ENCODE results near the gene CST7. TPM values are rescaled to one million over a fixed set of nuclear protein-coding genes. Genes with fewer than 3 reads are reported as not detected.

The CST7 gene
- total and polyA plus RNA-seq, 2 donors (not counting 3 experiments of a cell fraction or from before 2014, with no cell fraction given) = not detected

DNA sequence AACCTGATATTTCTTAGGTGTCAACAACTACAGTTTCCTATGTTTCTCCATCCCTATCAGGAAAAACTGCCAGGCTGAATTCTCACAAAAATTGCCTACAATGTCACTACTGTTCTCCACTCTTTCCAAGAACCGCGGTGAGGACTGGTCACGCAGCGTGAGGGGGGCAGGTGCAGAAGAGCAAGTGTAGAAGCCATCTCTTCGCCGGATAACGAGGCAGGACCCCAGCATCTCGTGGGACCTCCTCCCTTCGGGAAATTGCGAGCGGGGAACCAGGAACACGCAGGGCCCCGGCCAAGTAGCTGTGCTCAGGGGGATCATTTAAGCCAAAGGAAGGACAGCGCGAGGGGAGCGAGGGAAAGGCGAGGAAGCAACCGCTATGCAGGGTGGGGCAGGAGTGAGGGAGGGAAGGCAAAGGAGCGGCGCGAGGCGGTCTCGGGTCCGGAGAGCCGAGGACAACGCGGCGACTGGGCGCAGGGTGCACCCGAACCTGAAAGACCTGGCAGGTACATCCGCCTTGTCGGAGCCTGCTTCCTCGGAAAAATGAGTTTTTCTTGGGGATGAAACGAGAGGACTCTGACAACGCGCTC is 42.9 kb downstream of the CST7 start:
- no peak for DNase-seq (ENCODE audit: low read depth, low spot score)
- no TSS peak for BruUV-seq (replicated peaks)

GRCh38 chr20:24992487-24993205 is 43.6 kb downstream of the CST7 start, which contains the start of gene APMAP:
TSS of gene APMAP (minus strand) at chr20:24992751. CDS start at chr20:24992688, 63 bp downstream.
- intact Hi-C loops (cut with micrococcal nuclease) (loop anchor here (1.0 to 2.0 kb wide), 3 partner anchors 203 to 704 kb away; partner anchors contain the start of genes ABHD12, ENTPD6 and ZNF337), dilution Hi-C loops (cut with MboI; ENCODE audit: extremely low pct_ligation_motif_present, low sequenced_read_pairs) (no loop called here)
- peak; percentile 7 for TF ChIP-seq FOS (IDR thresholded peaks at IDR 0.05; ENCODE audit: borderline replicate concordance, insufficient read depth, low read length)
- no peak for TF ChIP-seq MYC (IDR thresholded peaks at IDR 0.05; ENCODE audit: low read depth, low read length)
- TF ChIP-seq POLR2A (IDR thresholded peaks at IDR 0.05; ENCODE audit: low read depth, low read length) = peak; percentile 96
- TF ChIP-seq JUN (IDR thresholded peaks at IDR 0.05; ENCODE audit: borderline replicate concordance, insufficient read depth, insufficient read length, low read depth) = no peak
- TF ChIP-seq, protein P1, sequence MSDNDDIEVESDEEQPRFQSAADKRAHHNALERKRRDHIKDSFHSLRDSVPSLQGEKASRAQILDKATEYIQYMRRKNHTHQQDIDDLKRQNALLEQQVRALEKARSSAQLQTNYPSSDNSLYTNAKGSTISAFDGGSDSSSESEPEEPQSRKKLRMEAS (IDR thresholded peaks at IDR 0.05; ENCODE audit: insufficient read depth, insufficient read length) = peak; percentile 57
- no peak for TF ChIP-seq GATA2 (IDR thresholded peaks at IDR 0.05; ENCODE audit: insufficient read depth, insufficient read length, low read depth, low read length)
- TF ChIP-seq POLR2AphosphoS5 (IDR thresholded peaks at IDR 0.05; ENCODE audit: insufficient read depth, low read depth, low read length) = peak; percentile 93
- no peak for TF ChIP-seq CTCF (IDR thresholded peaks at IDR 0.05; ENCODE audit: extremely low read depth in 1 of 2, insufficient read depth in 1 of 2, low read depth in 1 of 2, low read length in 2 of 2)
- TF ChIP-seq EZH2 (IDR thresholded peaks at IDR 0.05; ENCODE audit: borderline replicate concordance, low read depth, low read length, severe bottlenecking) = no peak
- H3K79me2 ChIP-seq (ENCODE audit: control insufficient read depth, insufficient read depth, low read length) = peaks cover 26% of the 10 kb centered on the region
- TSS peak; percentile 99 for BruUV-seq (replicated peaks)
- DNase-seq (ENCODE audit: low read depth, low spot score) (peak; percentile 90), FAIRE-seq (peak; percentile 80)
- ChIA-PET POLR2A (no interaction called here), CTCF (interaction anchor here (1.9 to 4.7 kb wide), 2 partner anchors 71 to 1055 kb away, joined by 6 to 96 read pairs; no protein-coding TSS in a partner anchor)
- peak within 1 kb of the TSS; percentile 83 for H2AFZ ChIP-seq (ENCODE audit: low read depth, low read length)
- peak within 1 kb of the TSS; percentile 33 to 66 (median 58) for H3K4me3 ChIP-seq (replicated peaks in 1 of 3; ENCODE audit: insufficient read depth in 1 of 3, low read depth in 1 of 3, low read length in 3 of 3)
- H3K9me3 ChIP-seq (replicated peaks; ENCODE audit: control insufficient read depth, insufficient read depth, low read length) = no peaks in the 10 kb centered on the region
- peak within 1 kb of the TSS; percentile 74 for H3K9ac ChIP-seq (replicated peaks; ENCODE audit: extremely low read depth, insufficient read depth, low read length)
- no peaks in the 10 kb centered on the region for H3K9me1 ChIP-seq (replicated peaks; ENCODE audit: control insufficient read depth, extremely low read depth, insufficient read depth, low read length)
- peak within 1 kb of the TSS; percentile 73 for H3K27ac ChIP-seq (ENCODE audit: insufficient read depth, low read depth, low read length)
- peaks cover 19% of the 10 kb centered on the region for H3K4me1 ChIP-seq (ENCODE audit: control insufficient read depth, extremely low read depth, insufficient read depth, low read length)
- no peaks in the 10 kb centered on the region for H3K36me3 ChIP-seq (ENCODE audit: control insufficient read depth in 2 of 2, extremely low read depth in 1 of 2, insufficient read depth in 2 of 2, low read length in 2 of 2)
- peaks cover 0 to 2% of the 10 kb centered on the region in 2 experiments for H3K27me3 ChIP-seq (ENCODE audit: control insufficient read depth in 2 of 2, insufficient read depth in 2 of 2, low read length in 2 of 2)
- H4K20me1 ChIP-seq (replicated peaks; ENCODE audit: control insufficient read depth, extremely low read depth, insufficient read depth, low read length) = no peaks in the 10 kb centered on the region
- H3K4me2 ChIP-seq (ENCODE audit: insufficient read depth, low read length) = peak within 1 kb of the TSS; percentile 76

More for the DNA sequence above, 42.9 kb downstream of the CST7 start:
- peak overlapping the region; percentile 73 for H3K27ac ChIP-seq (ENCODE audit: insufficient read depth, low read depth, low read length)
- no peaks in the 10 kb centered on the region for H3K36me3 ChIP-seq (ENCODE audit: control insufficient read depth in 2 of 2, extremely low read depth in 1 of 2, insufficient read depth in 2 of 2, low read length in 2 of 2)
- ChIA-PET CTCF (interaction anchor here (4.7 kb wide), 1 partner anchor 72 kb away, joined by 96 read pairs; no protein-coding TSS in a partner anchor), POLR2A (no interaction called here)
- dilution Hi-C loops (cut with MboI; ENCODE audit: extremely low pct_ligation_motif_present, low sequenced_read_pairs) (no loop called here), intact Hi-C loops (cut with micrococcal nuclease) (loop anchor here (1.0 to 2.0 kb wide), 3 partner anchors 203 to 704 kb away; partner anchors contain the start of genes ABHD12, ENTPD6 and ZNF337)
- peak overlapping the region; percentile 33 to 66 (median 58) for H3K4me3 ChIP-seq (replicated peaks in 1 of 3; ENCODE audit: insufficient read depth in 1 of 3, low read depth in 1 of 3, low read length in 3 of 3)
- H4K20me1 ChIP-seq (replicated peaks; ENCODE audit: control insufficient read depth, extremely low read depth, insufficient read depth, low read length) = no peaks in the 10 kb centered on the region
- peak overlapping the region; percentile 50 for H3K4me2 ChIP-seq (ENCODE audit: insufficient read depth, low read length)
- H3K79me2 ChIP-seq (ENCODE audit: control insufficient read depth, insufficient read depth, low read length) = peaks cover 30% of the 10 kb centered on the region
- FAIRE-seq = no peak
- no peaks in the 10 kb centered on the region for H3K9me3 ChIP-seq (replicated peaks; ENCODE audit: control insufficient read depth, insufficient read depth, low read length)
- peaks cover 19% of the 10 kb centered on the region for H3K4me1 ChIP-seq (ENCODE audit: control insufficient read depth, extremely low read depth, insufficient read depth, low read length)
- peak overlapping the region; percentile 83 for H2AFZ ChIP-seq (ENCODE audit: low read depth, low read length)
- peaks cover 0 to 2% of the 10 kb centered on the region in 2 experiments for H3K27me3 ChIP-seq (ENCODE audit: control insufficient read depth in 2 of 2, insufficient read depth in 2 of 2, low read length in 2 of 2)
- no peaks in the 10 kb centered on the region for H3K9me1 ChIP-seq (replicated peaks; ENCODE audit: control insufficient read depth, extremely low read depth, insufficient read depth, low read length)
- TF ChIP-seq EZH2 (IDR thresholded peaks at IDR 0.05; ENCODE audit: borderline replicate concordance, low read depth, low read length, severe bottlenecking) (no peak), MYC (IDR thresholded peaks at IDR 0.05; ENCODE audit: low read depth, low read length) (no peak), POLR2AphosphoS5 (IDR thresholded peaks at IDR 0.05; ENCODE audit: insufficient read depth, low read depth, low read length) (no peak), FOS (IDR thresholded peaks at IDR 0.05; ENCODE audit: borderline replicate concordance, insufficient read depth, low read length) (no peak), POLR2A (IDR thresholded peaks at IDR 0.05; ENCODE audit: low read depth, low read length) (no peak)
- H3K9ac ChIP-seq (replicated peaks; ENCODE audit: extremely low read depth, insufficient read depth, low read length) = peak overlapping the region; percentile 74

All from endothelial cell of umbilical vein (primary cell).